Heart left ventricle (tissue), 13 donors: ENCODE measurements around the gene TRIM52.

ENCODE experiments used
- POLR2A ChIP-seq, 2 donors: fragments of 450-650 bp; IDR thresholded peaks; one replicate each; pipeline ENCODE4 v1.6.1; 2017; ENCODE audit warnings: antibody characterized with exemption in 2 of 2, mild to moderate bottlenecking in 2 of 2, moderate library complexity in 2 of 2
- TF ChIP-seq, protein P1 (sequence below), 12 donors: fragments of 200-600 bp; sonication (generic) in 4 of 12; IDR thresholded peaks; one replicate each; pipeline versions ENCODE4 v1.5.0 to v1.8.0; 2018 to 2022; ENCODE audit warnings: antibody characterized with exemption in 12 of 12, mild to moderate bottlenecking in 5 of 12
- donor health status: ischemic (EF 13 %, LVEDD 7.1; RV severe dilation, severe dysfunction).
- donor health status: DM: no; HTN: yes; CAD: no.
- donor health status: DM: no; HTN: no; CAD: no.
- donor health status: ischemic (EF 25% LVEDD 6.9; RV normal size, moderate dysfunction).
- donor health status: ischemic (EF 25% LVEDD 5.7; RV mildly dilated, moderate dysfunction).
- donor health status: ischemic (EF 35%, LVEDD 5.7; RV mildly dilated, moderate dysfunction).
- donor health status: nonischemic (EF 11% LVEDD 7.7; RV severe dilation, severe dysfunction).
- donor health status: DM: yes; HTN: yes; CAD: no.
- donor health status: PGD.
- donor health status: ischemic (EF 29% LVEDD 5.4; RV normal size, mild dysfunction).
- donor health status: nonischemic (EF 23%, LVEDD 6.1; RV moderate dilation, normal function).

DNA sequence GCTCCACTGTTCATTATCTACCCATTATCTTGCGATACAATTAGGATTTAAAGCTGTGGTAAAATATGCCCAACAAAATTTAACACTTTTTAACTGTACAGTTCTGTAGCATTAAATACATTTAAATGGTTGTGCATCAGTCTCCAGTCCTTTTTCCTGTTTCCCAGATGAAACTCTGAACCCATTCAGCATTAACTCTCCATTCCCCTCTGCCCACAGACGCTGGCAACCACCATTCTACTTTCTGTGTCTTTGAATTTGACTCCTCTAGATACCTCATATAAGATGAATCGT lies 53.0 kb downstream of the TRIM52 start:
- TF ChIP-seq, protein P1, sequence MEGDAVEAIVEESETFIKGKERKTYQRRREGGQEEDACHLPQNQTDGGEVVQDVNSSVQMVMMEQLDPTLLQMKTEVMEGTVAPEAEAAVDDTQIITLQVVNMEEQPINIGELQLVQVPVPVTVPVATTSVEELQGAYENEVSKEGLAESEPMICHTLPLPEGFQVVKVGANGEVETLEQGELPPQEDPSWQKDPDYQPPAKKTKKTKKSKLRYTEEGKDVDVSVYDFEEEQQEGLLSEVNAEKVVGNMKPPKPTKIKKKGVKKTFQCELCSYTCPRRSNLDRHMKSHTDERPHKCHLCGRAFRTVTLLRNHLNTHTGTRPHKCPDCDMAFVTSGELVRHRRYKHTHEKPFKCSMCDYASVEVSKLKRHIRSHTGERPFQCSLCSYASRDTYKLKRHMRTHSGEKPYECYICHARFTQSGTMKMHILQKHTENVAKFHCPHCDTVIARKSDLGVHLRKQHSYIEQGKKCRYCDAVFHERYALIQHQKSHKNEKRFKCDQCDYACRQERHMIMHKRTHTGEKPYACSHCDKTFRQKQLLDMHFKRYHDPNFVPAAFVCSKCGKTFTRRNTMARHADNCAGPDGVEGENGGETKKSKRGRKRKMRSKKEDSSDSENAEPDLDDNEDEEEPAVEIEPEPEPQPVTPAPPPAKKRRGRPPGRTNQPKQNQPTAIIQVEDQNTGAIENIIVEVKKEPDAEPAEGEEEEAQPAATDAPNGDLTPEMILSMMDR (IDR thresholded peaks at IDR 0.05): no peak
- TF ChIP-seq POLR2A (IDR thresholded peaks at IDR 0.05): no peak
